Activated gamma-delta T cell (primary cell): ENCODE measurements around the gene MYRFL.
"Not testable (repeated sequence)": the region's sequence is repeated elsewhere in the genome, so short reads cannot be mapped to it uniquely, and the experiment has no call there.

ENCODE experiments used
- DNase-seq: peaks from one replicate; lab custom pipeline; 2025; lab: John Stamatoyannopoulos, UW

The MYRFL gene

GRCh38 chr12:69988481-69989321 is 163.7 kb downstream of the MYRFL start:
- no peak for DNase-seq

DNA sequence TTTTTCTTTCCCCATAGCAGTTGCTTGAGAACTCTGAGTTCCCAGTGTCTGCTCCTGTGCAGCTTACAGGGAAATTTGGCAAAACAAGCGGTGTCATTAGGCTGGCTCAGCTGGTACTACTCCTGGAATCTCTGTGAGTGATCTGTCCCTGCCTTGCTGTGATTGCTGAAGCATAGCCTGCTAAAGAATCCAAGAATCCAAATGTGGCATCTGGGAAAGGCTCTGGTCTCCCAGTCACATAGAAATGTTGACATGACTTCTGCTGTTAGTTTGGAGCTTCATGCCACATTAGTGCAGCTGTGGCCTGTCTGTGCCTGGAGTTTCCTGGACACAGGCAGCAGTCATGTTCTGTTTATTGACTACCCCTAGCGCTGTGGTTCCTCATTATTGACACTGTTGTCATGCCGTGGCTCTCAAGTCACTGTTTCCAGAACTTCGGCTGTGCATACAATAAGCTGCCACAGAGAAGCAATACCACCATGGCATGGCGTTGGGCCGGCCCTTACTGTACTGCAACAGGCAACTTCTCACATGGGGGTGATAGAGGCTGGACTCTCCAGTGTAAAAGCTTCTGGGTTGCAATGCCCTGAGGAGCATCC is 166.8 kb downstream of the MYRFL start:
- DNase-seq = no peak

DNA sequence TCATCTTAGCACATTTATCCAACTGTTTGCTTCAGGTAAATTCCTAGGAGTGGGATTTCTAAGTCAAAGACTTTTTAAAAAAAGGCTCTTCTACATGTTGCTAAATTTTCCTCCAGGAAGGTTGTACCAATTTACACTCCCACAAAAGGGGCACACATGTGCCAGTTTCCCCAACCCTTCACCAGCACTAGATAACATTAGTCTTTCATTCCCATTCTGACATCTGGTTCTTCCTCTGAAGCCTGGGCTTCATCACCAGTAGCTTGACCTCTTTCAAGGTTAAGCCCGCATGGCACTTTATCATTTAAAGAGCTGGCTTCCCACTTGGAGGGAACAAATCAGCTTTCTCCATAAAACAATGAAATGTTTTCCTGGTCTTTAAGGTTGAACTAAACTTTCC is 168.4 kb downstream of the MYRFL start:
- DNase-seq = no peak

- DNase-seq = not testable (repeated sequence)
Measured at GRCh38 chr12:69994086-69994485, 169.1 kb downstream of the MYRFL start.

DNA sequence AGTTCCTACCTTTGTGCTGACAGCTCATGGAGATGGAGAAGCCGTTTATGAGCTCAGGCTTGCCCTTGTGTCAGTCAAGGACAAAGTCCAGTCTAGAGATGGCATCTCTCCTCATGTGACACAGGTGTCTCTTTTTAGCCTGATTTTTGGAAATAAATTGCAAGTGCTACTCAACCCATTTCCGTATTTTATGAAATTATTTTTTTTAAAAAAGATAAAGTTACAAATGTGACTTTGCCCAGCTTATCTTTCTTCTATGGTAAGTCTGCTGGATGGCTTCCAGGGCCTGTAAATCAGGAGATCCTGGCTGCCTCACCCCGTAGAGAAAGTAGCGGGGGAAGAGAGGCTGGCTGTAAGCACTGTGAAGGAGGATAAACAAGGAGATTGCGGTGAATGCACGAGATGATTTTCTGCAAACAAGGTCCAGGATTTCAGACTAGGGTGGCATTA is 169.7 kb downstream of the MYRFL start:
- no peak for DNase-seq

GRCh38 chr12:69996241-69996640 is 171.2 kb downstream of the MYRFL start:
- no peak for DNase-seq

- DNase-seq = no peak
Measured at GRCh38 chr12:69996722-69997121, 171.7 kb downstream of the MYRFL start.

DNA sequence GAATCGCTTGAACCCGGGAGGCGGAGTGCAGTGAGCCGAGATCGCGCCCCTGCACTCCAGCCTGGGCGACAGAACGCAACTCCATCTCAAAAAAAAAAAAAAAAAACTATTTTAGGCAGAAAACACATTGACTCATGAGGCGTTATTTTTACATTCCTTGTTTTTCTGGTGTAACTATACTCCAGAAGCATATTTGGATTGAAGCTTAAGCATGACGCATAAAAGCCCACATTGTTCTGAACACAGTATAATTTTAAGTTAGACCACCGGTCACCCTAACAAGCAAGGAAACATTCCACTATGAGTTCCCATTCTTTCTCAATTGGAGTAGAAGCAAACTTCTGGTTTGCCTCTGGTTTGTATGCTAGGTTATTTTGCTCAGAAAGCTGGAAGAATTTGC is 173.0 kb downstream of the MYRFL start:
- DNase-seq = no peak

DNA sequence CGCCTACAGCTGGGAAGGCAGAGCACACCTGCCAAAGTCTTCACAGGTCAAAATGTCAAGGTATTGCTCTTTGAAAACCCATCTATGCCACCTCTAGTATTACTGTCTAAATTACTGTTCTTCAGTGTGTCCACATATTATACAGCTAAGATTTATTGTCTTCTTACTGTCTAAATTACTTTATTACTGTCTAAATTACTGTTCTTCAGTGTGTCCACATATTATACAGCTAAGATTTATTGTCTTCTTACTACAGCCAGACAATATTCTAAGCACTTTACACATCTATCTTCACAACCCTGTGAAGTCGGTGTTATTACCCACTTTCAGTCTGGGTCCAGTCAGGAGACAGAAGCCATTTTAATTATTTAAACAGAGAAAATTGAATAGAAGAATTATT is 173.9 kb downstream of the MYRFL start:
- no peak for DNase-seq

DNA sequence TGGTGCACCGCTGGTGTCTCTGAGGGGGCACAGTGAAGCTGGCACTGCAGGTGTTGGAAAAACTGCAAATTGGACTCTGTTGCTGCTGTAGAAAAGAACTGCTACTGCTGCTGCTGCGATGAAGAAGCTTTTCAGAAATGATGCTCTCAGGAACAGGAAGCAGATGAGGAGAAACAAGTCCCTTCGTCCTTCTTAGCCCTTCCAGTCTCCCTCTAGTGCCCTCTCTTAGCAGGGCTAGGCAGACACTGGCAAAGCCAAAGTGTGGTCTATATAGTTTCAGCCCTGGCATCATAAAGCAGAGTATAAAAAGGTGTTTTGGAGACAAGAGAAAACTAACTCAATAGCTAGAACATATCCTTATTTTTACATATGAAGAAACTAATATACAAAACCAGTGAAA is 174.5 kb downstream of the MYRFL start:
- no peak for DNase-seq

DNA sequence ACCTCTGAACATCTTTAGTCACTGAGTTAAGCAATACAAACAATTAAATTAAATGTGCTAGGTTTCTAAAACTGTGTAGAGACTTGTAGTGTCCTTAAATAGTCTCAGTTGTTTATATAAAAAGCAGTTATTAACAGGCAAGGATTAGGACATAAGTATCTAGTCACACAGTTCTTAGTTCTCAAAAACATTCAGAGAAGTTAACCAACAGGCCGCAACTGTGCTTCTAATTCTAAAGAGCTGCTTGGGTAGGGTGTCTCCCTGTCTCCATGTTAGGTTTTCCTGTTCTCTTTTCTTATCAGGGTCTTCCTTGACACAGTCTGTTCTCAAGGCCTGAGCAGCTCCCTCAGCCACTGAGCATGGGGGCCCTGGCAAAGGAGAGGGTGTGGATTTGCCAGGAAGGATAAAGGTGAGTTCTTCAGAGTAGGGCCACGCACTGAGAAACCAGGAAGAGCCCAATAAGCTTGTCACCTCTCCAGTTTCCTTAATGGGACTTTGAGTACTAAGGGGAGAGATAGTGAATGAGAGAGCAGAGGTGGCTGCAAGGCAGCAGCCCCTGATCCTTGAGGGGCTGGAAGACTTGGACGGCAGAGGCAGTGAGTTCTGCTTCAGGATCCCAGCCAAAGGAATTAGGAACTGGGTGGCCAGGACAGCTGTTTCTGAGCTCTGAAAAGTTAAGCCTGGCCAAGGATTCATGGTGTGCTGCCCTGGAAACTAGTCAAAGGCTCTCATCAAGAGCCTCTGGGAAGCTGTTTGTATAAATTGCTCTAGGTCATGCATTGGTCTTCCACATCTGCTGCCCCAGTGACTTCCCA is 177.3 kb downstream of the MYRFL start:
- DNase-seq = no peak

DNA sequence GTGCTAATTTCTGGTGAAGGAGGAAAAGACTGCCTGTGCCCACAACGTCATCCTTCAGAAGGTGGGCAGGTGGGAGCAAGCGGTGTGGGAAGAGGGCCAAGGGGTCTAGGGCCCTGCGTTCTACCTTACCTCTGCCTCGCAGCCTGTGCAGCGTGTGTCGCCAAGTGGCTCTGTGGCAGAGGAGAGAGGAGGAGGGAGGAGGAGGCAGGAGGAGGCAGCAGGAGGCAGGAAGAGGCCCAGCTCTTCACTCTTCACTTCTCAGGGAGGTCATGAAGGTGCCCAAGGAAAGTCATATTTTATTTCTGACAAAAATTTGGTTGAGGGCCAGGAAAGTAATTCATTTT is 177.9 kb downstream of the MYRFL start:
- no peak for DNase-seq

GRCh38 chr12:70005864-70006618 is 181.0 kb downstream of the MYRFL start:
- DNase-seq = no peak

DNA sequence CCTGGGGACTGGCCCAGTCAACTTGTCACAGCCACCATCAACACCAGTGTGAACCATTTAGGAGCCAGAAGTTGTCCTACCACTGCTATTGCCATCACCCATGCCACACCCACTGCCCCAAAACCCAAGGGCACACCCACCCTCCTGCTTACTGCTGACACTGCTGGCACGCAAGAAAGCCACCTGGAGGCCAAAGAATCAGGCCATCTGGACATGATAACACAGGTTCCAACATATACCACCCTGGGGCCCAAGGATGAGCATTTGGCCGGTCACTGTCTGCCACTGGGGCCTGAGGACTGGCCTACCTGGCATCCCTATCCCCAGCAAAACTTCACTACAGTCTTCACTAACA is 181.6 kb downstream of the MYRFL start:
- no peak for DNase-seq

DNA sequence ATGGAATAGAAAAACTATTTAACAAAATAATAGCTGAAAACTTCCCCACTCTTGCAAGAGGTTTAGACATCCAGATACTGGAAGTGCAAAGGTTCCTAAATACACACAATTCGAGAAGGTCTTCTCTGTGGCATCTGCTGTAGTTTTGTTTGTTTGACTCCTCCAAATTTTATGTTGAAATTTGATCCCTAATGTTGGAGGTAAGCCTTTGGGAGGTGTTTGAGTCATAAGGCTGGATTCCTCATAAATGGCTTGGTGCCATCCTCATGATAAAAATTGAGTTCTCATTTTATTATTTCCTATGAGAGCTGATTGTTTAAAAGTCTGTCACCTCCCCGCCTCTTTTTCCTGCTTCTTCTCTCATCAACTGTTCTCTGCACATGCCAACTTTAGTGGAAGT is 182.7 kb downstream of the MYRFL start:
- no peak for DNase-seq
